ENCODE measurements around the gene DDX4. TPM values are rescaled to one million over a fixed set of nuclear protein-coding genes. Genes with fewer than 3 reads are reported as not detected.

The DDX4 gene
- total RNA-seq, 2 experiments from 2014 or later = 0.50 to 0.83 TPM

Other genes starting within 250 kb of the DDX4 start
- gene PLPP1, start 203.1 kb upstream of the DDX4 start, total RNA-seq = 1 to 10 TPM; 8.9 to 9.0 TPM
- gene SLC38A9, start 25.7 kb upstream of the DDX4 start, total RNA-seq = 10 to 100 TPM; 23.7 to 24.3 TPM
- gene IL31RA, start 113.3 kb downstream of the DDX4 start, total RNA-seq = under 1 TPM; 0.15 to 0.28 TPM

Measured in activated CD4-positive, alpha-beta memory T cell treated with anti-CD3 and anti-CD28 coated beads, Interleukin-2, amount 10 ng/mL, durations not matched to agents 7 days and 5 days (primary cell).